PC-9 (cell line): ENCODE measurements around the gene MYEF2. TPM values are rescaled to one million over a fixed set of nuclear protein-coding genes. Genes with fewer than 3 reads are reported as not detected.

Experiments
- BruUV-seq: library from RNA; stranded (reverse); fragments of 400-500 nt; replicated peaks from 2 replicates; lab custom pipeline; 2021; lab: Mats Ljungman, UMichigan
- CTCF ChIA-PET: fragments of 300-600 bp; sonication (Branson Sonifier 250); formaldehyde crosslinking; loops from one replicate; lab custom pipeline; 2022; ENCODE audit warnings: antibody characterized with exemption; lab: Charles Lee
- POLR2A ChIA-PET: fragments of 300-600 bp; sonication (Branson Sonifier 250); formaldehyde crosslinking; loops from one replicate; lab custom pipeline; 2022; ENCODE audit warnings: antibody characterized with exemption; ENCODE audit not compliant: unreplicated experiment; lab: Charles Lee
- DNase-seq, 2 experiments: peaks; one replicate each; pipeline versions ENCODE4 v3.0.0 to v3.0.0-alpha.2; 2015 to 2022; ENCODE audit warnings: mixed read lengths in 1 of 2
- H2AFZ ChIP-seq: fragments of 200-600 bp; sonication (generic); 2 replicates; pipeline ENCODE4 v1.8.1; 2017; ENCODE audit warnings: antibody characterized with exemption
- H3F3A ChIP-seq: fragments of 200-600 bp; sonication (generic); 2 replicates; pipeline ENCODE4 v1.8.1; 2017; ENCODE audit warnings: antibody characterized with exemption, mild to moderate bottlenecking, low read depth; ENCODE audit not compliant: insufficient read depth
- H3K27ac ChIP-seq: fragments of 200-600 bp; sonication (generic); 2 replicates; pipeline ENCODE4 v1.6.1; 2016; ENCODE audit warnings: mixed run types
- H3K27me3 ChIP-seq: fragments of 200-600 bp; sonication (generic); 2 replicates; pipeline ENCODE4 v1.6.1; 2016; ENCODE audit warnings: low read depth, mixed run types; ENCODE audit not compliant: insufficient read depth
- H3K36me3 ChIP-seq: fragments of 200-600 bp; sonication (generic); 2 replicates; pipeline ENCODE4 v1.6.1; 2016; ENCODE audit warnings: low read depth, mixed run types
- H3K4me1 ChIP-seq: fragments of 200-600 bp; sonication (generic); replicated peaks from 2 replicates; pipeline ENCODE4 v1.6.1; 2016; ENCODE audit warnings: mixed run types; ENCODE audit not compliant: insufficient read depth
- H3K4me2 ChIP-seq: fragments of 200-600 bp; sonication (generic); 2 replicates; pipeline ENCODE4 v1.6.1; 2017; ENCODE audit warnings: mixed run types
- H3K4me3 ChIP-seq: fragments of 200-600 bp; sonication (generic); 2 replicates; pipeline ENCODE4 v1.6.1; 2016; ENCODE audit warnings: mixed run types
- H3K79me2 ChIP-seq: fragments of 200-600 bp; sonication (generic); 2 replicates; pipeline ENCODE4 v1.6.1; 2017; ENCODE audit warnings: low read depth, mixed run types
- H3K9me2 ChIP-seq: fragments of 200-600 bp; sonication (generic); 2 replicates; pipeline ENCODE4 v1.8.1; 2017; ENCODE audit warnings: mild to moderate bottlenecking; ENCODE audit not compliant: insufficient read depth
- H3K9me3 ChIP-seq: fragments of 200-600 bp; sonication (generic); 2 replicates; pipeline ENCODE4 v1.8.1; 2016; ENCODE audit warnings: low read depth; ENCODE audit not compliant: insufficient read depth
- H4K20me1 ChIP-seq: fragments of 200-600 bp; sonication (generic); 2 replicates; pipeline ENCODE4 v1.8.1; 2017; ENCODE audit not compliant: insufficient read depth
- EZH2 ChIP-seq: fragments of 200-600 bp; sonication (generic); IDR thresholded peaks from 2 replicates; pipeline ENCODE4 v1.8.0; 2017; ENCODE audit warnings: antibody characterized with exemption, low read depth
- intact Hi-C: fragments of 100-400 bp; cut with micrococcal nuclease; formaldehyde crosslinking; loops from one replicate; pipeline ENCODE4 v1.10.0; 2022; ENCODE audit not compliant: unreplicated experiment
- total RNA-seq: library from RNA; stranded (reverse); gene quantifications from 2 replicates; pipeline ENCODE4 v1.2.3, GENCODE V29; 2021
- TF ChIP-seq, protein P1 (sequence below): fragments of 200-600 bp; sonication (generic); conservative IDR thresholded peaks from 2 replicates; pipeline ENCODE4 v1.6.1; 2017; ENCODE audit warnings: mixed run types, antibody characterized with exemption, mild to moderate bottlenecking, moderate library complexity

The MYEF2 gene
- total RNA-seq, 1 experiment from 2014 or later = 2.1 TPM

DNA sequence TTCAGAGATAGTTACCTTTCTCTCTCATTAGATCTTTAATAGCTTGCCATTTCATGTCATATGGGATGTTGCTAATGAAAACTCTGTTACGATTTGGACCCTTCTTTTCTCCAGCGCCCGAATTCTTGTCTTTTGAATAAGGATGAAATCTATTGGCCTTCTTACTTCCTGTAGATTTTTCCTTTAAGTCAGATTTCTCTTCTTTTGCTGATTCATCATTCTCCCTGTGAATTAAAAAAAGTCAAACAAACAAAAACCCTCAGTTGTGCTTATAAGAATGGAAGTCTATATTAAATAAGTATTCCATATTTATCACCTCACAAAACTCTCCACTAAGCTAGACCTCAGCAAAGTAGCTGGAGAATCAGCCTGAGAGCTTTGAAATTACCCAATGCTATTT lies 9.5 kb downstream of the MYEF2 start:
- no peak for TF ChIP-seq EZH2
- TF ChIP-seq, protein P1, sequence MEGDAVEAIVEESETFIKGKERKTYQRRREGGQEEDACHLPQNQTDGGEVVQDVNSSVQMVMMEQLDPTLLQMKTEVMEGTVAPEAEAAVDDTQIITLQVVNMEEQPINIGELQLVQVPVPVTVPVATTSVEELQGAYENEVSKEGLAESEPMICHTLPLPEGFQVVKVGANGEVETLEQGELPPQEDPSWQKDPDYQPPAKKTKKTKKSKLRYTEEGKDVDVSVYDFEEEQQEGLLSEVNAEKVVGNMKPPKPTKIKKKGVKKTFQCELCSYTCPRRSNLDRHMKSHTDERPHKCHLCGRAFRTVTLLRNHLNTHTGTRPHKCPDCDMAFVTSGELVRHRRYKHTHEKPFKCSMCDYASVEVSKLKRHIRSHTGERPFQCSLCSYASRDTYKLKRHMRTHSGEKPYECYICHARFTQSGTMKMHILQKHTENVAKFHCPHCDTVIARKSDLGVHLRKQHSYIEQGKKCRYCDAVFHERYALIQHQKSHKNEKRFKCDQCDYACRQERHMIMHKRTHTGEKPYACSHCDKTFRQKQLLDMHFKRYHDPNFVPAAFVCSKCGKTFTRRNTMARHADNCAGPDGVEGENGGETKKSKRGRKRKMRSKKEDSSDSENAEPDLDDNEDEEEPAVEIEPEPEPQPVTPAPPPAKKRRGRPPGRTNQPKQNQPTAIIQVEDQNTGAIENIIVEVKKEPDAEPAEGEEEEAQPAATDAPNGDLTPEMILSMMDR = no peak

DNA sequence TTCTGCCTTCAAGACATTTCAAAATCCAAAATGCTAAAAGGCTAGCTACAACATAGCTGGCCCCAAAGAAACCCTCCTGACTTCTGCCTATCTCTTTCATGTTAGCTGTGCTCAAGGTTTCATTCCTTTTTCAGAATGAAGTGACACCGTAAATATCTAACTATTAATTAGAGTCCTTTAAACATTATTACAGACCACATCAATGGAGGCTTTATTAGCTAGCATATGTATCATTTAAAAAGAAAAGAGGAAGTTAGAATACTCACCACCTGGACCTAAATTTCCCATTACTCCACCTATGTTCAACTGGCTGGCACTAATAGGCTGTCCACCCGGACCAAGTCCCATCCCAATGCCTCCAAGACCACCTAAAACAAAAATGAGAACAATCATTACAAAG lies 24.6 kb downstream of the MYEF2 start:
- BruUV-seq = no TSS peak
- TF ChIP-seq, protein P1 = no peak
- no peak for TF ChIP-seq EZH2
- CTCF ChIA-PET = no interaction called here

More for the DNA sequence above, 9.5 kb downstream of the MYEF2 start:
- Histone ChIP-seq H2AFZ (no peak overlapping the region), H3K4me2 (no peak overlapping the region), H3K9me3 (no peaks in the 10 kb centered on the region), H3F3A (no peaks in the 10 kb centered on the region), H3K27ac (no peak overlapping the region), H3K4me1 (no peaks in the 10 kb centered on the region), H3K27me3 (no peaks in the 10 kb centered on the region; the same call in 1 of the 2 replicates), H3K4me3 (no peak overlapping the region), H3K36me3 (no peaks in the 10 kb centered on the region), H3K9me2 (no peaks in the 10 kb centered on the region), H3K79me2 (no peaks in the 10 kb centered on the region), H4K20me1 (no peaks in the 10 kb centered on the region)
- DNase-seq = no peak
- BruUV-seq = no TSS peak
- ChIA-PET CTCF (no interaction called here), POLR2A (no interaction called here)
- intact Hi-C loops = no loop called here

DNA sequence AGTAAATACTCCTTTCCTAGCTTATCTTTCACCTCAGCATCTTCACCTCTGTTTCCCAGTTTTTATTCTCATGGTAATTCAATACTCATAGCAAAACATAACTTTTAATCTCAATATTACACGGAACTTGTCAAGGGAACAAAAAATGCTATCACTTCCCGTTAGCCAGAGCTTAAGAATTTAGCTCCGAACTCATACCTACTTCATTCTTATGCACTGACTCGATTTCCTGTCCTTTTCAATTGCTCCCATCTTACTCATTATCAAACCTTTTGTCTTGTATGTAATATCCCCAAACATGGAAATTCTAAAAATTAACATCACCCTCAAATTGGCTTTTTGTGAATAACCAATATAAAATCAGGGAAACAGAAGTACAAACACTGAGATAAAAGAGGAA lies 28.2 kb downstream of the MYEF2 start:
- H3F3A ChIP-seq = no peaks in the 10 kb centered on the region
- no peak overlapping the region for H2AFZ ChIP-seq
- no peaks in the 10 kb centered on the region for H4K20me1 ChIP-seq
- BruUV-seq = no TSS peak
- H3K4me1 ChIP-seq = no peaks in the 10 kb centered on the region
- POLR2A ChIA-PET = no interaction called here
- no peak overlapping the region for H3K4me3 ChIP-seq
- no peak overlapping the region for H3K27ac ChIP-seq
- H3K9me2 ChIP-seq = no peaks in the 10 kb centered on the region
- no peaks in the 10 kb centered on the region for H3K27me3 ChIP-seq
- CTCF ChIA-PET = no interaction called here
- no peaks in the 10 kb centered on the region for H3K36me3 ChIP-seq
- intact Hi-C loops = no loop called here
- H3K9me3 ChIP-seq = no peaks in the 10 kb centered on the region
- DNase-seq = no peak
- TF ChIP-seq EZH2 = no peak
- TF ChIP-seq, protein P1 = no peak
- no peaks in the 10 kb centered on the region for H3K79me2 ChIP-seq
- H3K4me2 ChIP-seq = no peak overlapping the region

More for the DNA sequence above, 24.6 kb downstream of the MYEF2 start:
- H3F3A ChIP-seq = no peaks in the 10 kb centered on the region
- H3K4me2 ChIP-seq = no peak overlapping the region
- POLR2A ChIA-PET = no interaction called here
- H3K4me3 ChIP-seq = no peak overlapping the region
- no peaks in the 10 kb centered on the region for H3K9me2 ChIP-seq
- H3K27ac ChIP-seq = no peak overlapping the region
- no peaks in the 10 kb centered on the region for H3K27me3 ChIP-seq
- no peaks in the 10 kb centered on the region for H3K9me3 ChIP-seq
- H3K36me3 ChIP-seq = no peaks in the 10 kb centered on the region
- no peaks in the 10 kb centered on the region for H3K4me1 ChIP-seq
- no peaks in the 10 kb centered on the region for H4K20me1 ChIP-seq
- H3K79me2 ChIP-seq = no peaks in the 10 kb centered on the region
- intact Hi-C loops = no loop called here
- no peak for DNase-seq
- no peak overlapping the region for H2AFZ ChIP-seq
